GM19395 (cell line): ENCODE measurements around the gene C2orf92.

Experiments used
- ATAC-seq: cut with Tn5 transposase; IDR thresholded peaks from one replicate; pipeline ENCODE4 v1.9.1; 2021; ENCODE audit warnings: mild to moderate bottlenecking, moderate library complexity; ENCODE audit not compliant: unreplicated experiment

Gene C2orf92

GRCh38 chr2:97740590-97741182 is 71.2 kb downstream of the C2orf92 start:
- ATAC-seq, result no peak

DNA sequence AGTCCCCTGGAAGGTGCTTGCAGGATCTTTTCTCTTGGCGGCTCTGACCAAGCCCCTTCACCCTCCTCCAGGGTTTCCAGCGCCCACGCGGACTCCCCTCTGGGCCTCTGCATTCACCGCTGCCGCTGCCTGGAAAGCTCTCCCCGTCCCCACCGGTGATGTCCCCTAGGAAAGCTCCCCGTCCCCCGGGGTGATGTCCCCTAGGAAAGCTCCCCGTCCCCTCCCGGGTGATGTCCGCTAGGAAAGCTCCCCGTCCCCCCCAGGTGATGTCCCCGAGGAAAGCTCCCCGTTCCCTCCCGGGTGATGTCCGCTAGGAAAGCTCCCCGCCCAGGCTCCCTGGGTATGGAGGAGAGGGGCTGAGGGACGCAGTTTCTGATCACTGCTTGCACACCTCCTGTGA is 71.7 kb downstream of the C2orf92 start:
- ATAC-seq, result no peak

- no peak for ATAC-seq
Observed at GRCh38 chr2:97741686-97742085, 72.2 kb downstream of the C2orf92 start.

- ATAC-seq, result no peak
Observed at GRCh38 chr2:97742381-97742847, 72.9 kb downstream of the C2orf92 start.

GRCh38 chr2:97743913-97744312 is 74.4 kb downstream of the C2orf92 start:
- ATAC-seq, result no peak

- no peak for ATAC-seq
Observed at GRCh38 chr2:97745474-97746174, 76.1 kb downstream of the C2orf92 start.

- no peak for ATAC-seq
Observed at GRCh38 chr2:97747285-97747684, 77.8 kb downstream of the C2orf92 start.

- no peak for ATAC-seq
Observed at GRCh38 chr2:97747716-97748115, 78.2 kb downstream of the C2orf92 start.

DNA sequence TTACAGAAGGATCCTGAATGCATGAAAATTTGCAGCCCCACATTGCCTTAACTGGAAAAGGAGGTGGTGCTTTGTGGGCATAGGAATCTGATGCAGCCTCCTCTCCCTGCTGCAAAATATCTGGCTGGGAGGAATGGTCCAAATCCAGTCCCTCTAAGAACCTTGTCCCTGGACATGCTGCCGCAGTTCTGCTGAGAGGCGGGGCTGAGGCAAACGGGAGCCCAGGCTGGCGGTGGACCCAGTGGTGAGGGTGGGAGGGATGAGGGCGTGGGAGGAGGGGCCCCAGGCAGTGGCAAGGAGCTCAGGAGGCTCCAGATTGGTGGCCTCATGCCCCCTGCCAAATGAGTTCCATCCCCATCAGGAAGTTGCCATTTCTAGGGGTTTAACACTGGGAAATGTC is 80.1 kb downstream of the C2orf92 start:
- no peak for ATAC-seq

DNA sequence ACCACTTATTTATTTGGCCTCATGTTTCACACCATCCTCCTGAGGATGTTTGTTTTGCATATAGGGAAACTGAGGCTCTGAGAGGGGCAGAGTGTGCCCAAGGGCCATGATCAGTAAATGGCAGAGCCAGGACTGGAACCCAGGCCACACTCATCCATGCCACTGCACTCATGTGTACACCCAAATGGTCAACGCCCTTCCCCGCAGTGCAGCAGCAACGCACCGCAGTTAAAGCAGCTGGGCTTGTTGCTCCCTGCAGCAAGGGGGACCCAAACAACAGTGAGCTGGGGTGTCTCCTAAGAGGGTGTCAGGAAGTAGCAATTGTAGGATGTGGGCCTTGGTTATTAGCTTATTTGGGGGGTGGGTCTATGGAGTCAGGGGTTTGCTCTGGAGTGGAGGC is 80.5 kb downstream of the C2orf92 start:
- no peak for ATAC-seq

DNA sequence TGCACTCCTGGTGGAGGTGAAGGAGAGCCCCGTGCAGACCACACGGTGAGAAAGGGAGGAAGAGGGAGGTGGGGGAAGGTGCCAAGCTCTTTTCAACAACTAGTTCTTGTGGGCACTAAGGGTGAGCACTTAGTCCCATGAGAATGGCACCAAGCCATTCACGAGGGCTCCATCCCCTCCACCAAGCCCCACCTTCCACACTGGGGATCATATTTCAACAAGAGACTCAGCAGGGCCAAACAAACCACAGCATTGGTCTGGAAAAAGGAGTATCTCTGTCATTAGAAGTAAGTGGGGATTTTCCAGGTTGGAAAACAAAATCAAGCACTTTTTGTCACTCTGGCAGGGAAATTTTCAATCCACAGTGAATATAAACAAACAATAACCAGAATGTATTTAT is 82.2 kb downstream of the C2orf92 start:
- no peak for ATAC-seq
